ENCODE data around the gene DLK2.

- TF ChIP-seq CTCF (IDR thresholded peaks at IDR 0.05 in 4 of 5, conservative IDR thresholded peaks at IDR 0.05 in 1 of 5) (no peak), POLR2A (IDR thresholded peaks at IDR 0.05) (no peak)
Observed at GRCh38 chr6:43499028-43499815, 43.9 kb upstream of the DLK2 start.
